Stimulated activated CD4-positive, alpha-beta T cell treated with anti-CD3 and anti-CD28 coated beads, TNF-alpha, amount 100 ng/mL, for 4 hours (primary cell): ENCODE data around the gene AFF1.

Experiments used
- DNase-seq, 3 experiments: peaks; one replicate each; pipeline ENCODE4 v3.0.0-alpha.2; 2020; ENCODE audit warnings: low read depth in 3 of 3

Gene AFF1

GRCh38 chr4:86934771-86935565 lies at the start of gene AFF1:
Gene AFF1, plus strand, starts transcription at chr4:86935011. Its CDS starts 13,523 bp downstream, at chr4:86948534.
- DNase-seq, result peak; percentile 65 to 74 (median 70)

- no peak for DNase-seq
Observed at GRCh38 chr4:86890790-86891189, 44.0 kb upstream of the AFF1 start.

- peak in 2 of 3 experiments; percentile 2 to 16 for DNase-seq
Observed at GRCh38 chr4:86891762-86892635, 42.8 kb upstream of the AFF1 start, which contains the start of gene C4orf36. Gene C4orf36, minus strand, starts transcription at chr4:86892422. Its CDS starts 902 bp downstream, at chr4:86891520.

GRCh38 chr4:86892636-86892960 lies 42.2 kb upstream of the AFF1 start:
- no peak for DNase-seq

GRCh38 chr4:86893136-86893535 lies 41.7 kb upstream of the AFF1 start:
- no peak for DNase-seq

- no peak for DNase-seq
Observed at GRCh38 chr4:86894455-86894854, 40.4 kb upstream of the AFF1 start.

GRCh38 chr4:86895692-86896488 lies 38.9 kb upstream of the AFF1 start:
- DNase-seq, result no peak

GRCh38 chr4:86896596-86896995 lies 38.2 kb upstream of the AFF1 start:
- no peak for DNase-seq

- no peak for DNase-seq
Observed at GRCh38 chr4:86898562-86898961, 36.2 kb upstream of the AFF1 start.

- DNase-seq, result no peak
Observed at GRCh38 chr4:86901864-86902263, 32.9 kb upstream of the AFF1 start.

- no peak for DNase-seq
Observed at GRCh38 chr4:86908251-86908657, 26.6 kb upstream of the AFF1 start.

- DNase-seq, result no peak
Observed at GRCh38 chr4:86909546-86910295, 25.1 kb upstream of the AFF1 start.

GRCh38 chr4:86910369-86910768 lies 24.4 kb upstream of the AFF1 start:
- no peak for DNase-seq

GRCh38 chr4:86910820-86911684 lies 23.8 kb upstream of the AFF1 start:
- no peak for DNase-seq

- no peak for DNase-seq
Observed at GRCh38 chr4:86916392-86916791, 18.4 kb upstream of the AFF1 start.

GRCh38 chr4:86917212-86918039 lies 17.4 kb upstream of the AFF1 start:
- DNase-seq, result no peak

GRCh38 chr4:86918539-86919072 lies 16.2 kb upstream of the AFF1 start:
- no peak for DNase-seq

GRCh38 chr4:86919561-86920223 lies 15.1 kb upstream of the AFF1 start:
- DNase-seq, result no peak
